ENCODE results near the gene DIAPH1. TPM values are rescaled to one million over a fixed set of nuclear protein-coding genes. Genes with fewer than 3 reads are reported as not detected.

The DIAPH1 gene
- polyA plus RNA-seq, 1 experiment: 27.1 TPM

DNA sequence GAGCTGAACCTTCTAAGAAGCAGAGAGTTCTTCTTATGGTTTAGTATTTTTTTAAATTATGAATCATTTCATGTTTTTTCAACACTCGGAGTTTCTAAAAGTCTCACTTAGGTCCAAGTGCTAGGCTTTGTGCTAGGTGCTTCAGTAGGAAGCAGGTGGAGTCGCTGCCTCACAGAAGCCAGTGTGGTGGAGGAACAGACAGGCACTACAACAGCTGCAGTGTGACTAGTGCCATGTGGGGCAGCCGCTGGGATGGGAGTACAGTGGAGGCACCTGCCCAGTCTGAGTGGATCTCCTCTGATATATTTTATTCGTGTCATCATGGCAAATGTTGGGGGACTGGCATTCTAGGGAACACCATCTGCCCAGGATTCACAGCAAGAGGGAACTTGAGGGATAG lies 114.6 kb downstream of the DIAPH1 start:
- TF ChIP-seq, protein P1, sequence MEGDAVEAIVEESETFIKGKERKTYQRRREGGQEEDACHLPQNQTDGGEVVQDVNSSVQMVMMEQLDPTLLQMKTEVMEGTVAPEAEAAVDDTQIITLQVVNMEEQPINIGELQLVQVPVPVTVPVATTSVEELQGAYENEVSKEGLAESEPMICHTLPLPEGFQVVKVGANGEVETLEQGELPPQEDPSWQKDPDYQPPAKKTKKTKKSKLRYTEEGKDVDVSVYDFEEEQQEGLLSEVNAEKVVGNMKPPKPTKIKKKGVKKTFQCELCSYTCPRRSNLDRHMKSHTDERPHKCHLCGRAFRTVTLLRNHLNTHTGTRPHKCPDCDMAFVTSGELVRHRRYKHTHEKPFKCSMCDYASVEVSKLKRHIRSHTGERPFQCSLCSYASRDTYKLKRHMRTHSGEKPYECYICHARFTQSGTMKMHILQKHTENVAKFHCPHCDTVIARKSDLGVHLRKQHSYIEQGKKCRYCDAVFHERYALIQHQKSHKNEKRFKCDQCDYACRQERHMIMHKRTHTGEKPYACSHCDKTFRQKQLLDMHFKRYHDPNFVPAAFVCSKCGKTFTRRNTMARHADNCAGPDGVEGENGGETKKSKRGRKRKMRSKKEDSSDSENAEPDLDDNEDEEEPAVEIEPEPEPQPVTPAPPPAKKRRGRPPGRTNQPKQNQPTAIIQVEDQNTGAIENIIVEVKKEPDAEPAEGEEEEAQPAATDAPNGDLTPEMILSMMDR (IDR thresholded peaks at IDR 0.05; ENCODE audit: low read depth, low read length): no peak
- ChIA-PET CTCF (no interaction called here), POLR2A (no interaction called here)
- no peak overlapping the region for H3K4me3 ChIP-seq (ENCODE audit: low read depth, low read length)
- H3K27ac ChIP-seq (ENCODE audit: low read depth, low read length): no peak overlapping the region
- DNase-seq (ENCODE audit: low read depth, low spot score): no peak
- H3K9me3 ChIP-seq (ENCODE audit: control insufficient read depth, insufficient read depth, low read length): no peaks in the 10 kb centered on the region
- H3K27me3 ChIP-seq (ENCODE audit: control insufficient read depth, insufficient read depth, low read length): no peaks in the 10 kb centered on the region

DNA sequence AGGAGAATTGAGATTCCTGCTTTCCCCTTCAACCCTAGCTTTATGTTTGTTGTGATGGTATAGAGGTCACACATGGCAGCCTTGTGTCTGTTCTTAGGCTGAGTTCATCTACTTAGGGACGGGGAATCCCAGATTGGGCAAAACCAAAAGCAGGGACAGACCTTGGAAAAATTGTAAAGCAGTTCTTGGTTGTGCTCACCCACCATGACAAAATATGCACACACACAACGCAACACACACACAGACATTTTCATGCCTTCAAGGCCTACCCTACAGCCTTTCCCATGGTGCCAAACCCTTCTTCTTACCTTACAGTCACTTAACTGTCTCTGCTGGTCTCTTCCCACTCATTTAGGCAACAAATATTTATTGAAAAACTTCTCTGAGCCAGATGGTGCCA lies 115.1 kb downstream of the DIAPH1 start:
- CTCF ChIA-PET: no interaction called here
- TF ChIP-seq, protein P1 (IDR thresholded peaks at IDR 0.05; ENCODE audit: low read depth, low read length): no peak
- H3K4me3 ChIP-seq (ENCODE audit: low read depth, low read length): no peak overlapping the region
- DNase-seq (ENCODE audit: low read depth, low spot score): no peak
- no peaks in the 10 kb centered on the region for H3K27me3 ChIP-seq (ENCODE audit: control insufficient read depth, insufficient read depth, low read length)
- POLR2A ChIA-PET: no interaction called here
- H3K27ac ChIP-seq (ENCODE audit: low read depth, low read length): no peak overlapping the region
- no peaks in the 10 kb centered on the region for H3K9me3 ChIP-seq (ENCODE audit: control insufficient read depth, insufficient read depth, low read length)

DNA sequence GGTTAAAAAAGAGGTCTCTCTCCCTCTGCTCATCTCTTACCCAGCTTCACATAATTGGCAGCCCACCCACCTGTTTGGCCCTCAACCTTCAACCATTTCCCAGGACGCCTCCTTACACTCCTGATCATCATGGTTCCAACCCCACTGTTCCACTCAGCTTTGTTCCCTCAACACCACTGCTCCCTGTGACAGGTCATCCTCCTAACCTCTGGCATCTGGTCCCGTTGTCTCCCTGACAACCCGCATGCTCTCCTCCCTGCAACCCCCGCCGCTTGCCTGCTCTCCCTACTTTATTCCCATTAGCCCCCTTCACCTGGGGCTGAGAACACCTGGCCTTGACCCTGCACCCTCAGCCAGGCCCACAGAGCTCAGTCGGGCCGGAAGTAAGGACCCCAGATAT lies 117.0 kb downstream of the DIAPH1 start:
- Histone ChIP-seq H3K27ac (ENCODE audit: low read depth, low read length) (no peak overlapping the region), H3K4me3 (ENCODE audit: low read depth, low read length) (no peak overlapping the region), H3K9me3 (ENCODE audit: control insufficient read depth, insufficient read depth, low read length) (no peaks in the 10 kb centered on the region), H3K27me3 (ENCODE audit: control insufficient read depth, insufficient read depth, low read length) (no peaks in the 10 kb centered on the region)
- no peak for DNase-seq (ENCODE audit: low read depth, low spot score)
- TF ChIP-seq, protein P1 (IDR thresholded peaks at IDR 0.05; ENCODE audit: low read depth, low read length): no peak
- ChIA-PET CTCF (interaction anchor here (1.0 to 1.6 kb wide), 3 partner anchors 11 to 56 kb away, joined by 5 to 6 read pairs (median 6); no protein-coding TSS in a partner anchor), POLR2A (interaction anchor here (1.0 kb wide), 1 partner anchor 25 kb away, joined by 3 read pairs; no protein-coding TSS in a partner anchor)

DNA sequence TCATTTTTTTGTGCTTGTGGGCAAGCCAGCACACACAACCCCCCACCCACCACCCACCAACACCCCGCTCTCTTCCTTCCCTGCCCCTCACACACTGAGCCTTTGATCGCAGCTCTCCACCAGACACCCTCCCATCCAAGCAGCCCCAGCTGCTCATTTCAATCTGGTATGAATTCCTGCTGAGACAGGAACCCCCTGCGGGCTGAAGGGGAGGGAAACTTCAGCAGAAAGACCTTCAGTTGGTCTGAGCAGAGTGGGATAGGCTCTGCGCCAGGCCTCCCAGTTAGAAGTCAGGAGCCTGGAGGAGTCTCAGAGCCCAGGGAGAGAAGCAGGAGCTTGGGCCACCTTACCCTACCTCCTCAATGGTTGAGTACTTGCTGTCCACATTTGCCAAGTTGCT lies 122.8 kb downstream of the DIAPH1 start:
- DNase-seq (ENCODE audit: low read depth, low spot score): no peak
- POLR2A ChIA-PET: no interaction called here
- CTCF ChIA-PET: interaction anchor here (1.5 kb wide), 1 partner anchor 68 kb away, joined by 4 read pairs; no protein-coding TSS in a partner anchor

DNA sequence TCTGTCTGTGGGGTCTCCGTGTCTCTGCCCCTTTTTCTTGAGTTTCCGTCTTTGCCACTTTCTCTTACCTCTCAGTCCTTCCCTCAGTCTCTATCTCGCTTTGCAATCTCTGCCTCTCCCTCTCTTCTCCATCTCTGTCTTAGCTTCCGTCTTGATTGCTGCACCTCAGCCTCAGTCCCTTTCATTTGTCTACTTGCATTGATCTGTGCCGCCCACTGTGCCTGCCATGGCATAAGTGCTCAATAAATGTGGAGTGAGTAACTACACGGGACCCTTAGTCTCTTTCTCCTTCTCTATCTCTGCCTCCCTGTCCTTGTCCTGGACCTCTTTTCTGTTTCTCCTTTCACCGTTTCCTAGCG lies 123.4 kb downstream of the DIAPH1 start:
- Histone ChIP-seq H3K27me3 (ENCODE audit: control insufficient read depth, insufficient read depth, low read length) (no peaks in the 10 kb centered on the region), H3K27ac (ENCODE audit: low read depth, low read length) (no peak overlapping the region), H3K9me3 (ENCODE audit: control insufficient read depth, insufficient read depth, low read length) (peaks cover 11% of the 10 kb centered on the region; the same call in 1 of the 2 replicates), H3K4me3 (ENCODE audit: low read depth, low read length) (no peak overlapping the region)
- POLR2A ChIA-PET: no interaction called here
- CTCF ChIA-PET: no interaction called here
- no peak for DNase-seq (ENCODE audit: low read depth, low spot score)
- TF ChIP-seq, protein P1 (IDR thresholded peaks at IDR 0.05; ENCODE audit: low read depth, low read length): no peak

More for the DNA sequence above, 122.8 kb downstream of the DIAPH1 start:
- Histone ChIP-seq H3K27ac (ENCODE audit: low read depth, low read length) (no peak overlapping the region), H3K9me3 (ENCODE audit: control insufficient read depth, insufficient read depth, low read length) (peaks cover 11% of the 10 kb centered on the region; the same call in 1 of the 2 replicates), H3K4me3 (ENCODE audit: low read depth, low read length) (no peak overlapping the region), H3K27me3 (ENCODE audit: control insufficient read depth, insufficient read depth, low read length) (no peaks in the 10 kb centered on the region)
- TF ChIP-seq, protein P1 (IDR thresholded peaks at IDR 0.05; ENCODE audit: low read depth, low read length): no peak

Data from AG04450 (cell line).